Epithelial cell of esophagus (primary cell): ENCODE data around the gene COX6B1.

Source experiments
- DNase-seq: peaks from one replicate; pipeline ENCODE4 v3.0.0; 2010; ENCODE audit warnings: low read depth
- H3K4me3 ChIP-seq: 2 replicates; pipeline ENCODE4 v1.5.1; 2011; ENCODE audit warnings: mild to moderate bottlenecking, low read length, control low read depth
- CTCF ChIP-seq: IDR thresholded peaks from 2 replicates; pipeline ENCODE4 v1.5.1; 2011; ENCODE audit warnings: low read depth, mild to moderate bottlenecking, low read length, control low read depth, inconsistent platforms; ENCODE audit not compliant: insufficient read depth; ENCODE audit errors: missing control alignments

Gene COX6B1

GRCh38 chr19:35622750-35623149, 25.4 kb upstream of the COX6B1 start:
- no peak for DNase-seq
- no peak overlapping the region for H3K4me3 ChIP-seq
- TF ChIP-seq CTCF = no peak

GRCh38 chr19:35623327-35624010, 24.7 kb upstream of the COX6B1 start:
- no peak for TF ChIP-seq CTCF
- no peak for DNase-seq
- no peak overlapping the region for H3K4me3 ChIP-seq

GRCh38 chr19:35628264-35628564, 19.9 kb upstream of the COX6B1 start:
- no peak for DNase-seq
- TF ChIP-seq CTCF = no peak
- peak overlapping the region; percentile 100 for H3K4me3 ChIP-seq

GRCh38 chr19:35628565-35629331, 19.4 kb upstream of the COX6B1 start, which contains the start of gene RBM42:
TSS of gene RBM42 (plus strand) at chr19:35629036. CDS start at chr19:35629154, 118 bp downstream.
- no peak for TF ChIP-seq CTCF
- peak within 1 kb of the TSS; percentile 100 for H3K4me3 ChIP-seq
- peak; percentile 99 for DNase-seq

- no peak for TF ChIP-seq CTCF
- H3K4me3 ChIP-seq = peak overlapping the region; percentile 100
- DNase-seq = no peak
Observed at GRCh38 chr19:35629332-35629633, 18.8 kb upstream of the COX6B1 start.

GRCh38 chr19:35633727-35634440, 14.2 kb upstream of the COX6B1 start:
- no peak for TF ChIP-seq CTCF
- DNase-seq = no peak
- no peak overlapping the region for H3K4me3 ChIP-seq
